ENCODE results near the gene FXN.
"Not testable (repeated sequence)": the region's sequence is repeated elsewhere in the genome, so short reads cannot be mapped to it uniquely, and the experiment has no call there.

Gene FXN

DNA sequence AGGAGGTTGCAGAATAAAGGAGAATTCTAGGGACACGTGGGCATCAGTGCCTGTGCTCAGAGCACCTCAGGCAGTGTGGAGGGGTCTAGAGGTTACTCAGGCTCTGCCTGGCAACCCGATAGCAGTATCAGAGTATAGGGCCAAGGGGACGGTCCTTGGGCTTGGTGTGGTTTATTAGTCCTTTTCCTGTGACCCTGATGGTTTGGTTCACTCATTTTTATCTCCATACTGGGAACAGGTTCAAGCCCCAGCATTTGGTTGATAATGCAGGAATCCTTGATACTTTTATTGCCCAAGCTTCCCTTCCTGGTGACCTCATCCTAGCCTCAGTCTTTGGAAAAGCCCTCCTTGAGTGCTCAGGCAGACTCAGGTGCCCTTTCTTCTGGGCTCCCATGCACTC is 35.5 kb downstream of the FXN start:
- DNase-seq, result no peak

DNA sequence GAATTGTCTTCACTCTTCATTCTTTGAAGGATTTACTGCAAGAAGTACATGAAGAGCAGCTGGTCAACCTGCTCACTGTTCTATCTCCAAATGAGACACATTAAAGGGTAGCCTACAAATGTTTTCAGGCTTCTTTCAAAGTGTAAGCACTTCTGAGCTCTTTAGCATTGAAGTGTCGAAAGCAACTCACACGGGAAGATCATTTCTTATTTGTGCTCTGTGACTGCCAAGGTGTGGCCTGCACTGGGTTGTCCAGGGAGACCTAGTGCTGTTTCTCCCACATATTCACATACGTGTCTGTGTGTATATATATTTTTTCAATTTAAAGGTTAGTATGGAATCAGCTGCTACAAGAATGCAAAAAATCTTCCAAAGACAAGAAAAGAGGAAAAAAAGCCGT is 37.6 kb downstream of the FXN start:
- DNase-seq, result no peak

- no peak for DNase-seq
Observed at GRCh38 chr9:69074801-69075200, 39.2 kb downstream of the FXN start.

DNA sequence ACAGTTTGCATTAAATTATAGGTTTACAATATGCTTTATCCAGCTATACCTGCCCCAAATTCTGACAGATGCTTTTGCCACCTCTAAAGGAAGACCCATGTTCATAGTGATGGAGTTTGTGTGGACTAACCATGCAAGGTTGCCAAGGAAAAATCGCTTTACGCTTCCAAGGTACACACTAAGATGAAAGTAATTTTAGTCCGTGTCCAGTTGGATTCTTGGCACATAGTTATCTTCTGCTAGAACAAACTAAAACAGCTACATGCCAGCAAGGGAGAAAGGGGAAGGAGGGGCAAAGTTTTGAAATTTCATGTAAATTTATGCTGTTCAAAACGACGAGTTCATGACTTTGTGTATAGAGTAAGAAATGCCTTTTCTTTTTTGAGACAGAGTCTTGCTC is 41.0 kb downstream of the FXN start:
- no peak for DNase-seq

DNA sequence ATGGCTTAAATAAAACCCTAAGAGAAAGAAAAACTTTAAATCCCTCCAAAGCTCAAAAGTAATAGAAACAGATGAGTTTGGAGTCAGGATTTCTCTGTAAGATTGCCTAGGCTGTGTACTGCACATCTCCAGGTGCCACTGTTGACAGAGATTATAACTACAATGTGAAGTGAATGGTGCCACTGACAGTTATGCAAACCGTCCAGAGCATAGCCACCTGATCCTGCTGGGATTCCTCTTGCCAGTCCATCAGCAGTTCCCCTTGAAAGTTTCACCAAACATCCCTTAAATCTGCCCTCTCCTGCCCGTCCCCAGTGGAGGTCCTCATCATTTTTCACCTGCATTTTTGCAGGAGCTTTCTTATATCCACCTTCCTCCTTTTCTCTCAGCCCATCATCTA is 42.5 kb downstream of the FXN start:
- DNase-seq, result no peak

- DNase-seq, result no peak
Observed at GRCh38 chr9:69078581-69078980, 43.0 kb downstream of the FXN start.

- no peak for DNase-seq
Observed at GRCh38 chr9:69079186-69079585, 43.6 kb downstream of the FXN start.

DNA sequence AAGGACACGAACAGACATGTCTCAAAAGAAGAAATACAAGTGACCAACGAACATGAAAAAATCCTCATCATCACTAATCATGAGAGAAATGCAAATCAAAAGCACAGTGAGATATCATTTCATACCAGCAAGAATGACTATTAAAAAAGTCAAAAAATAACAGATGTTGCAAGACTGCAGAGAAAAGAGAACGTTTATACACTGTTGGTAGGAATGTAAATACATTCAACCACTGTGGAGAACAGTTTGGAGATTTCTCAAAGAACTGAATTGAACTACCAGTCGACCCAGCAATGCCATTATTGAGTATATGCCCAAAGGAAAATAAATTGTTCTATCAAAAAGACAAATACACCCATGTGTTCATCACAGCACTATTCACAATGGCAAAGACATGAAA is 45.7 kb downstream of the FXN start:
- DNase-seq, result no peak

GRCh38 chr9:69083321-69083720 is 47.8 kb downstream of the FXN start:
- no peak for DNase-seq

GRCh38 chr9:69085569-69086283 is 50.2 kb downstream of the FXN start:
- no peak for DNase-seq

DNA sequence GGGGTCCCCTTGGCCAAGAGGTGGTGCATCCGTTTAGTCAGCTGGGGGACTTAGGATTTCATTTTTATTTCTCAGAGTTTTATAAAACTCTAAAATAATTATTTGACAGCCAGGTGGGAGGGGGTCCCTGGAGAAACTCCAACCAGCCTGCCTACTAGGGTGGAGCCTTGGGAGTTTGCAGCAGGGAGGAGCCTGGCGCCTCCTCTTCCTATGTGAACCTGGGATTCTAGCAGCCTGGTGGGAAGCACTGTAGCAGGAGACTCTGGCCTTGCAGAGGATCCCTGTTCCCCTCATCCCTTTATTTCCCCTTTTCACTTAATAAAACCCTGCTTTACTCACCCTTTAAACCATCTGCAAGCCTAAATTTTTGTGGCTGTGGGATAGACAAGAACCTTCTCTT is 50.8 kb downstream of the FXN start:
- DNase-seq, result no peak

GRCh38 chr9:69086769-69087168 is 51.2 kb downstream of the FXN start:
- no peak for DNase-seq

GRCh38 chr9:69089082-69089481 is 53.5 kb downstream of the FXN start:
- no peak for DNase-seq

DNA sequence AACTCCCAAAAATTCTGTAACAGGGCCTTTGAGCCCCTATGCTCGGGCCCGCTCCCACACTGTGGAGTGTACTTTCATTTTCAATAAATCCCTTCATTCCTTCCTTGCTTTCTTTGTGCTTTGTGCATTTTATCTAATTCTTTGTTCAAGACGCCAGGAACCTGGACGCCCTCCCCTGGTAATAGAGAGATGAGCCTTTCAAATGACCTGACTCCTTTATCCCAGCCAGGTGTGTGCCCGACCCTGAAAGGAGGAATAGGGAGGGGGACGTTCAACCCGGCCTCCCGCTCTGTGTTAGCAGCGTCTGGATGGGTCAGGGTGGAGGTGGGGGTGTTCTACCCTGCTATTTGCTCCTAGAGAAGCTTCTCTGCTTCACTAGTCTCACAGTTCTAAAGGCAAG is 53.9 kb downstream of the FXN start:
- DNase-seq, result no peak

- no peak for DNase-seq
Observed at GRCh38 chr9:69090140-69090750, 54.7 kb downstream of the FXN start.

- DNase-seq, result no peak
Observed at GRCh38 chr9:69090946-69091345, 55.4 kb downstream of the FXN start.

DNA sequence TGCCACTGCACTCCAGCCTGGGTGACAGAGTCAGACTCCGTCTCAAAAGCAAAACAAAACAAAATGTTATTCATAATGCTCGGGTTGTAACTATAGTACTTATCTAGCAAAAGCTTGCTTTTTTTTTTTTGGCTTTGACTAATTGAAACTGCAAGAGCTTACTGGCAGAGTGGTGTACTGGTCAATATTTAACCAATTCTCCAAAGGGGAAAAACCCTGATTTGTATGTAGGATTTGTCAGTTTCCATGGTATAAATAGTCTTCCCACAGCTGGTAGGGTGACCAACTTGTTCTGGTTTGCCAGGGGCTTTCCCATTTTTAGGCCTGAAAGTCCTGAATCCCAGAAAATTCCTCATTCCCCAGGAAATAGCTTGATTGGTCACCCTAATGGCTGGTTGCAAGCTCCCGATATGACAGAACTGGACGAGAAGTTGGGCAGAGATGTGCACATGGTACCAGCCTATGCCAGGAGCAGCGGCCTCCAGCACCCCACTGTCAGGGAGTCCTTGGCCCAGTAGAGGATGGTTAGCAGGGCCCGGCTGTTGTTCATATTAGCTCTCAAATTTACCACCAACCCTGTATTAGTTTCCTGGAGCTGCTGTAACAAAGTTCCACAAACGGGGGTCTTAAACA is 58.0 kb downstream of the FXN start:
- no peak for DNase-seq

GRCh38 chr9:69094361-69095135 is 59.0 kb downstream of the FXN start:
- DNase-seq, result not testable (repeated sequence)

- DNase-seq, result no peak
Observed at GRCh38 chr9:69097064-69097463, 61.5 kb downstream of the FXN start.

DNA sequence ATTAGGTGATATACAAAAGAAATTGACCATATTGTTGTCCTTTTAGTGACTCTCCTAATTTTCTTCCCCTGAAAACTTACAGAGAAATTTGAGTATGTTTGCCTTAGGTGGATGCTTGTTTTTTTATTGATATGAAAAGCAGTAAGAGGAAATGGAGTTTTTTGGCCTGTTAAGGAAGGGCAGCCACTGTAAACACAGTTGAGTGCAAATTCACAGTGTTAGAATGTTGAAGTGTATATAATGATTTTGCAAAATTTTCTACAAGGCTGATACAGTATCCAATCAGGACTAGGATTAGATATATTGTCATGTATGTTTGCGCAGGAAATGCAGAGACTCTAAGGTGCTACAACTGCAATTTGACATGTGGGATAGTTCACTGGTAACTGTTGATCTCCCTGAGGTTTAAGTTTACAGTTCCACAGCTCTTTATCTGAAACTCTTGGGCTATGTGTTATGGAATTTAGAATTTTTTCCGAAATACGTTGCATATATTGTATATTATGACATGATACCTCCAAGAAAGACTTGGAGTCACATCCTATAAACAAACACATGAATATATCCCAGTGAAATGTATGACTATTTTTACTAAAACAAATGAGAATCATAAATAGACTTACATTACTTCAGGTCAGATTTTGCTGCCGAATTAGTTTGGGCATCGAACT is 62.5 kb downstream of the FXN start:
- DNase-seq, result no peak

DNA sequence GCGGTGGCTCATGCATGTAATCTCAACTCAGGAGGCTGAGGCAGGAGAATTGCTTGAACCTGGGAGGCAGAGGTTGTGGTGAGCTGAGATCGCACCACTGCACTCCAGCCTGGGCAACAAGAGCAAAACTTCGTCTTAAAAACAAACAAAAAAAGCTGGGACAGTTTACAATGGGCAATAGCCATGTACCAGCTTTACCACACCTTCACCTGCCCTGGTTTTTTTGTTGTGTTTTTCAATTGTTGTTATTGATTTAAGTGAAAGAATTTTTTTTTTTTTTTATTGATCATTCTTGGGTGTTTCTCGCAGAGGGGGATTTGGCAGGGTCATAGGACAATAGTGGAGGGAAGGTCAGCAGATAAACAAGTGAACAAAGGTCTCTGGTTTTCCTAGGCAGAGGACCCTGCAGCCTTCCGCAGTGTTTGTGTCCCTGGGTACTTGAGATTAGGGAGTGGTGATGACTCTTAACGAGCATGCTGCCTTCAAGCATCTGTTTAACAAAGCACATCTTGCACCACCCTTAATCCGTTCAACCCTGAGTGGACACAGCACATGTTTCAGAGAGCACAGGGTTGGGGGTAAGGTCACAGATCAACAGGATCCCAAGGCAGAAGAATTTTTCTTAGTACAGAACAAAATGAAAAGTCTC is 67.9 kb downstream of the FXN start:
- not testable (repeated sequence) for DNase-seq

GRCh38 chr9:69104830-69105527 is 69.4 kb downstream of the FXN start:
- DNase-seq, result no peak
